K562 (cell line): ENCODE measurements around the gene BLOC1S4. TPM values are rescaled to one million over a fixed set of nuclear protein-coding genes. Genes with fewer than 3 reads are reported as not detected.

Source experiments
- ATAC-seq: fragments of 200-7000 bp; cut with Tn5 transposase; 3 replicates; pipeline ENCODE4 v1.9.1; 2020; ENCODE audit warnings: moderate library complexity
- BruUV-seq: library from RNA; stranded (reverse); fragments of 400-500 nt; replicated peaks from 2 replicates; lab custom pipeline; 2021; lab: Mats Ljungman, UMichigan
- CTCF ChIA-PET: fragments of 300-600 bp; formaldehyde crosslinking; extraction: SDS; loops from one replicate; lab custom pipeline; 2021; ENCODE audit warnings: low intra/inter-chr PET ratio; lab: Yijun Ruan, JAX
- POLR2A ChIA-PET: fragments of 300-600, 350-650 bp; sonication (Branson Sonifier 250); formaldehyde crosslinking; extraction: SDS; loops from one replicate; lab custom pipeline; 2021; ENCODE audit warnings: antibody characterized with exemption, inconsistent platforms; lab: Yijun Ruan, JAX
- DNase-seq, 4 experiments: peaks; one replicate each; pipeline versions ENCODE4 v3.0.0 to v3.0.0-alpha.2; 2011 to 2018; ENCODE audit warnings: low spot score in 3 of 4, mixed read lengths in 3 of 4; ENCODE audit errors: extremely low read depth in 1 of 4
- FAIRE-seq: peaks from 2 replicates; lab custom pipeline; 2011; peaks lifted over from hg19 to GRCh38; lab: Jason Lieb, UNC
- H2AFZ ChIP-seq: 2 replicates; pipeline ENCODE4 v1.6.0; 2011; ENCODE audit warnings: low read depth, low read length, control low read depth, inconsistent platforms
- H3K27ac ChIP-seq: fragments of 200-600 bp; 3 replicates; pipeline ENCODE4 v1.8.0; 2011; ENCODE audit warnings: low read depth, mild to moderate bottlenecking, control low read depth, inconsistent platforms, low read length, moderate library complexity, mixed read lengths; ENCODE audit errors: extremely low read depth
- H3K27me3 ChIP-seq, 2 experiments: fragments of 300-600 bp in 1 of 2; 2 replicates in 1 of 2; 3 replicates in 1 of 2; pipeline versions ENCODE4 v1.6.0 to v1.8.0; 2011; ENCODE audit warnings: inconsistent platforms in 2 of 2, low read length in 2 of 2, mild to moderate bottlenecking in 1 of 2, mixed read lengths in 1 of 2, moderate library complexity in 1 of 2; ENCODE audit not compliant: control insufficient read depth in 2 of 2, insufficient read depth in 2 of 2
- H3K36me3 ChIP-seq: fragments of 300-600 bp; 3 replicates; pipeline ENCODE4 v1.8.0; 2011; ENCODE audit warnings: mild to moderate bottlenecking, low read length, inconsistent platforms; ENCODE audit not compliant: control insufficient read depth, insufficient read depth
- H3K4me1 ChIP-seq, 2 experiments: fragments of 200-600 bp in 1 of 2; replicated peaks in 1 of 2; 2 replicates in 1 of 2; 3 replicates in 1 of 2; pipeline versions ENCODE4 v1.5.1 to v1.8.0; 2011; ENCODE audit warnings: inconsistent platforms in 2 of 2, low read length in 2 of 2, mild to moderate bottlenecking in 1 of 2, mixed read lengths in 1 of 2, moderate library complexity in 1 of 2; ENCODE audit not compliant: control insufficient read depth in 2 of 2, insufficient read depth in 2 of 2
- H3K4me2 ChIP-seq: 2 replicates; pipeline ENCODE4 v1.6.1; 2011; ENCODE audit warnings: low read length, control low read depth, inconsistent platforms, mixed read lengths; ENCODE audit not compliant: insufficient read depth
- H3K4me3 ChIP-seq: fragments of 200-600 bp; sonication (generic), shearing (Covaris generic); 2 replicates; pipeline ENCODE4 v1.5.1; 2016; ENCODE audit warnings: control low read depth, inconsistent platforms
- H3K79me2 ChIP-seq: fragments of 200-600 bp; 3 replicates; pipeline ENCODE4 v1.8.0; 2011; ENCODE audit warnings: low read length, inconsistent platforms; ENCODE audit not compliant: control insufficient read depth, insufficient read depth
- H3K9ac ChIP-seq, 2 experiments: 2 replicates each; pipeline versions ENCODE4 v1.6.0 to v1.6.1; 2011; ENCODE audit warnings: low read depth in 2 of 2, low read length in 2 of 2, control low read depth in 1 of 2, inconsistent platforms in 1 of 2, mild to moderate bottlenecking in 1 of 2, mixed read lengths in 1 of 2; ENCODE audit not compliant: insufficient read depth in 1 of 2
- H3K9me1 ChIP-seq: one replicate; pipeline ENCODE4 v1.6.0; 2011; ENCODE audit warnings: inconsistent platforms, mild to moderate bottlenecking, low read length, moderate library complexity; ENCODE audit not compliant: control insufficient read depth, insufficient read depth
- H3K9me3 ChIP-seq: replicated peaks from 2 replicates; pipeline ENCODE4 v1.5.1; 2011; ENCODE audit warnings: low read depth, low read length, inconsistent platforms; ENCODE audit not compliant: control insufficient read depth, insufficient read depth
- H4K20me1 ChIP-seq: replicated peaks from 2 replicates; pipeline ENCODE4 v1.6.1; 2011; ENCODE audit warnings: low read length, inconsistent platforms, mixed read lengths; ENCODE audit not compliant: control insufficient read depth, insufficient read depth
- E2F1 ChIP-seq: sonication (generic); formaldehyde crosslinking; IDR thresholded peaks from 2 replicates; pipeline ENCODE4 v1.8.1; 2023; ENCODE audit warnings: mild to moderate bottlenecking, missing genetic modification reagents, moderate library complexity
- ELK1 ChIP-seq: sonication (generic); formaldehyde crosslinking; IDR thresholded peaks from 2 replicates; pipeline ENCODE4 v1.8.1; 2022; ENCODE audit warnings: missing genetic modification reagents
- GABPB1 ChIP-seq: sonication (generic); formaldehyde crosslinking; IDR thresholded peaks from 2 replicates; pipeline ENCODE4 v1.8.0; 2022; ENCODE audit warnings: mild to moderate bottlenecking, missing genetic modification reagents
- MAFG ChIP-seq: fragments of 450-650 bp; conservative IDR thresholded peaks from 2 replicates; pipeline ENCODE4 v1.6.1; 2016; ENCODE audit warnings: missing genetic modification characterization, missing compliant biosample characterization
- MIER1 ChIP-seq: fragments of 450-650 bp; IDR thresholded peaks from 2 replicates; pipeline ENCODE4 v1.6.1; 2016; ENCODE audit warnings: antibody characterized with exemption, mild to moderate bottlenecking, low read depth
- ZNF146 ChIP-seq: IDR thresholded peaks from one replicate; pipeline ENCODE4 v1.6.1; 2018; ENCODE audit warnings: missing compliant biosample characterization; ENCODE audit not compliant: unreplicated experiment
- WGBS: fragments of 100-300 bp; shearing (Covaris generic); methylation state at CpG from one replicate; pipeline ENCODE4 v1.1.6; 2016; ENCODE audit warnings: low coverage, mixed read lengths; ENCODE audit not compliant: insufficient coverage; ENCODE audit errors: missing lambda C conversion rate; 5-methylcytosine and 5-hydroxymethylcytosine counted together
- in situ Hi-C: fragments of 300-500 bp; cut with MboI; formaldehyde crosslinking; loops from 4 replicates; pipeline ENCODE4 v1.15.0; 2018; ENCODE audit warnings: inconsistent platforms, mixed read lengths
- intact Hi-C: fragments of 100-400 bp; cut with micrococcal nuclease; formaldehyde crosslinking; loops from 2 replicates; pipeline ENCODE4 v1.14.2; 2022
- polyA plus RNA-seq, 8 experiments: library from polyadenylated mRNA; depleted of rRNA in 4 of 8; stranded (reverse) in 5 of 8; unstranded in 3 of 8; fragments of >200 nt; fragmentation: Nextera tagmentation in 2 of 8; fragmentation: Illumina TruSeq in 1 of 8; extraction: Ambion mirVana in 2 of 8; extraction: Trizol in 1 of 8; gene quantifications; 2 replicates each; pipeline versions ENCODE4 v1.2.1 to v1.2.3, GENCODE V29; 2011 to 2014; ENCODE audit warnings: inconsistent platforms in 1 of 8, missing spikeins in 1 of 8
- total RNA-seq, 7 experiments: library from RNA; depleted of rRNA in 6 of 7; stranded (reverse); fragments of >200 nt in 6 of 7; fragmentation: Illumina TruSeq in 2 of 7; extraction: Trizol in 2 of 7; gene quantifications; 2 replicates each; pipeline versions ENCODE4 v1.2.1 to v1.2.3, GENCODE V29; 2011 to 2021; ENCODE audit warnings: low replicate concordance in 1 of 7

BLOC1S4 gene
- total and polyA plus RNA-seq, 9 of the 15 experiments (the other 6 are each of a cell fraction or from before 2014, with no cell fraction given), result 3.1 to 31.6 (median 11.2) TPM

GRCh38 chr4:6722891-6723290, 6.9 kb downstream of the BLOC1S4 start:
- CTCF ChIA-PET, result interaction anchor here (0.9 kb wide), 1 partner anchor 41 kb away, joined by 4 read pairs; no protein-coding TSS in a partner anchor
- intact Hi-C loops (no loop called here), in situ Hi-C loops (loop anchor here (5.0 kb wide), 3 partner anchors 44 to 349 kb away; no protein-coding TSS in a partner anchor)
- BruUV-seq, result no TSS peak
- H3K27me3 ChIP-seq, result no peaks in the 10 kb centered on the region
- H3K4me3 ChIP-seq, result no peak overlapping the region
- 71% methylated on average over 12 of the region's 12 CpGs for WGBS
- no peak overlapping the region for H3K27ac ChIP-seq
- H3K79me2 ChIP-seq, result peaks cover 6% of the 10 kb centered on the region
- H3K36me3 ChIP-seq, result no peaks in the 10 kb centered on the region
- no peak overlapping the region for H3K9ac ChIP-seq
- no peaks in the 10 kb centered on the region for H3K9me3 ChIP-seq
- POLR2A ChIA-PET, result no interaction called here
- no peak for DNase-seq
- H3K4me1 ChIP-seq, result peaks cover 9 to 42% of the 10 kb centered on the region in 2 experiments; a peak in 4 of 5 replicates
- H3K9me1 ChIP-seq, result no peaks in the 10 kb centered on the region
- no peak overlapping the region for H3K4me2 ChIP-seq
- H2AFZ ChIP-seq, result no peak overlapping the region
- no peaks in the 10 kb centered on the region for H4K20me1 ChIP-seq
- TF ChIP-seq ZNF146 (CRISPR knock-in tag) (peak; percentile 71), MAFG (tag) (no peak)
- no peak for FAIRE-seq
- ATAC-seq, result no peak

GRCh38 chr4:6723851-6724250, 7.9 kb downstream of the BLOC1S4 start:
- POLR2A ChIA-PET, result no interaction called here
- ATAC-seq, result no peak

More at GRCh38 chr4:6723851-6724250, 7.9 kb downstream of the BLOC1S4 start:
- no peaks in the 10 kb centered on the region for H3K9me3 ChIP-seq
- 0 out of 4 replicates have a peak overlapping the region, but pooled peaks of 1 of the 2 experiments have one; percentile 75 for H3K9ac ChIP-seq
- no peak overlapping the region for H2AFZ ChIP-seq
- no peaks in the 10 kb centered on the region for H3K36me3 ChIP-seq
- CTCF ChIA-PET, result no interaction called here
- DNase-seq (peak in 1 of 4 experiments; percentile 5), FAIRE-seq (no peak)
- no peak overlapping the region for H3K27ac ChIP-seq
- no peak overlapping the region for H3K4me3 ChIP-seq
- H3K27me3 ChIP-seq, result no peaks in the 10 kb centered on the region
- no peak for TF ChIP-seq E2F1 (CRISPR knock-in tag)
- no peak for TF ChIP-seq MIER1
- TF ChIP-seq ELK1 (CRISPR knock-in tag), result no peak
- no peak for TF ChIP-seq GABPB1 (CRISPR knock-in tag)
- no peaks in the 10 kb centered on the region for H3K9me1 ChIP-seq
- BruUV-seq, result no TSS peak
- 71% methylated on average over 8 of the region's 8 CpGs for WGBS
- in situ Hi-C loops (loop anchor here (5.0 kb wide), 3 partner anchors 43 to 348 kb away; no protein-coding TSS in a partner anchor), intact Hi-C loops (no loop called here)
- no peak overlapping the region for H3K4me2 ChIP-seq
- no peaks in the 10 kb centered on the region for H3K79me2 ChIP-seq
- H4K20me1 ChIP-seq, result no peaks in the 10 kb centered on the region
- peaks cover 10 to 47% of the 10 kb centered on the region in 2 experiments; a peak in 4 of 5 replicates for H3K4me1 ChIP-seq
